VCaP (cell line): ENCODE results near the gene GZMB.
A peak's percentile ranks its signal among the peaks of the same experiment; 100 is the strongest.
"Not testable (repeated sequence)": the region's sequence is repeated elsewhere in the genome, so short reads cannot be mapped to it uniquely, and the experiment has no call there.

Experiments used
- H3K27ac ChIP-seq: fragments of 450-650 bp; 2 replicates; pipeline ENCODE4 v1.5.1; 2017
- TF ChIP-seq, protein P1 (sequence below): fragments of 450-650 bp; conservative IDR thresholded peaks from 2 replicates; pipeline ENCODE4 v1.5.1; 2017; ENCODE audit warnings: mild to moderate bottlenecking, moderate library complexity

Gene GZMB

DNA sequence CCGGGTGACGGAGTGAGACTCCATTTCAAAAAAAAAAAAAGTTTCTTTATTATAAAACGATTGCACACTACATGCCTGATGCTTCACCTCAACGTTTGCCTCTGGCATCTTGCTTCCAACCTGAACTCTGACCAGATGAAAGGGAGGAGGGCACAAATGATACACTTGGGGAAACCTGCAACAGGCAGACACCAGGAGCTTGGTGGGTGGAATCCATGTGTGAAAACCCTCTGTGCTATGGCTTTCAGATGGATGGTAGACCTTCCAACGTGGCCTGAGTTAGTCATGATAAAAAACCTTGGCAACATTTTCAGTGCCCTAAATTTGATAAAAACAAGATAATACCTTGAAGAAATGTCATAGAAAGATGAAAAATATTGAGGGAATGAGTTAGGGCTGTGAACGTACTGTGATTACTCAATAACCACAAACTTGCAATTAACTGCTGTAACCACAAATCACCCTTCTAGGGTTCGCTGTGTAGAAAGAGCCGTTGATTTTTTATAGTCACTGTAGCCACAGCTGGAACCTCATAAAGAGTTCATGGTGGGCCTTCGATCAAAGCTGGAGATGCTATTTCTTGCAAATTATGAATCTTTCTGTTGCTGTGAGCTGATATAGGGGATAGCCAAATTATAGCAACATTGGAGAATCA is 26.1 kb upstream of the GZMB start:
- TF ChIP-seq, protein P1, sequence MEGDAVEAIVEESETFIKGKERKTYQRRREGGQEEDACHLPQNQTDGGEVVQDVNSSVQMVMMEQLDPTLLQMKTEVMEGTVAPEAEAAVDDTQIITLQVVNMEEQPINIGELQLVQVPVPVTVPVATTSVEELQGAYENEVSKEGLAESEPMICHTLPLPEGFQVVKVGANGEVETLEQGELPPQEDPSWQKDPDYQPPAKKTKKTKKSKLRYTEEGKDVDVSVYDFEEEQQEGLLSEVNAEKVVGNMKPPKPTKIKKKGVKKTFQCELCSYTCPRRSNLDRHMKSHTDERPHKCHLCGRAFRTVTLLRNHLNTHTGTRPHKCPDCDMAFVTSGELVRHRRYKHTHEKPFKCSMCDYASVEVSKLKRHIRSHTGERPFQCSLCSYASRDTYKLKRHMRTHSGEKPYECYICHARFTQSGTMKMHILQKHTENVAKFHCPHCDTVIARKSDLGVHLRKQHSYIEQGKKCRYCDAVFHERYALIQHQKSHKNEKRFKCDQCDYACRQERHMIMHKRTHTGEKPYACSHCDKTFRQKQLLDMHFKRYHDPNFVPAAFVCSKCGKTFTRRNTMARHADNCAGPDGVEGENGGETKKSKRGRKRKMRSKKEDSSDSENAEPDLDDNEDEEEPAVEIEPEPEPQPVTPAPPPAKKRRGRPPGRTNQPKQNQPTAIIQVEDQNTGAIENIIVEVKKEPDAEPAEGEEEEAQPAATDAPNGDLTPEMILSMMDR = no peak
- no peak overlapping the region for H3K27ac ChIP-seq

DNA sequence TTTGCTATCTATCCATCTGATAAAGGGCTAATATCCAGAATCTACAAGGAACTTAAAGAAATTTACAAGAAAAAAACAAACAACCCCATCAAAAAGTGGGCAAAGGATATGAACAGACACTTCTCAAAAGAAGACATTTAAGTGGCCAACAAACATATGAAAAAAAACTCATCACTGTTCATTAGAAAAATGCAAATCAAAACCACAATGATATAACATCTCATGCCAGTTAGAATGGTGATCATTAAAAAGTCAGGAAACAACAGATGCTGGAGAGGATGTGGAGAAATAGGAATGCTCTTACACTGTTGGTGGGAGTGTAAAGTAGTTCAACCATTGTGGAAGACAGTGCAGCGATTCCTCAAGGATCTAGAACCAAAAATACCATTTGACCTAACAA is 14.4 kb upstream of the GZMB start:
- not testable (repeated sequence) for H3K27ac ChIP-seq

DNA sequence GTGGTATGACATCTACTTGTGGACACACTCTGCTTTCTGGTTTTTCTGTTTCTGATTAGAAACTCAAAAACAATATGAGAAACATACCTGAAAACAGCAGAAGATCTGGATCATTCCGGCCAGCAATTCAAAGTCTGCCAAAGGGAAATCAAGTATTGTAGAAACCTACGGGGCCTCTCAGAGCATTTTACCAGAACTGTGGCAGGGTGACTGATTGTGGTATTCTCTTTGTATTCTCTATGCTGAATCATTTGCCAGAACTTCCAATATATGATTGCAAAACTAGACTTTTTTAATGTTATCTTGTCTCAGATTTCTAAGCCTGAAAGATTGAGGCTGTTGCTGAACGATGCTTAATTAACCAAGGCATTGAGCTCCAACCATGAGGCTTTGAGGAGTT is 5.9 kb upstream of the GZMB start:
- TF ChIP-seq, protein P1 = no peak

DNA sequence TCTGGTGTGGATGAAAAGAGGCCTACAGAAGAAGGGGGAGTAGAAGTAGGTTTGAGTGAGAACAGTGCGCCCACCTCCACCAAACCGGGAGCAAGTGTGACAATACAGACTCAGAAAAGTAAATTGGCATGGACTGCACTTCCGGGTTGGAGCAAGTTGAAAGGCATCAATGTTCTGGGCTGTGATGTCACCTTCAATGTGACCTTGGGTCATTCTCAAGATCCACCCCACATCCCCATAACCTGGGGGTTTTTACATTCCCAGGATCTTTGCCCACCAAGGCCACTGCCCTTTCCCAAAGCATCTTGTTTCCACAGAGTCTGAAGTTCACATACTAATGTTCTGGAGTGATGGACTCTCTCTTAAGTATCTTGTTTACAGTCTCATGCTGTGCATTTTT is 5.3 kb upstream of the GZMB start:
- TF ChIP-seq, protein P1 = no peak
- no peak overlapping the region for H3K27ac ChIP-seq

More for the DNA sequence above, 5.9 kb upstream of the GZMB start:
- H3K27ac ChIP-seq = no peak overlapping the region

DNA sequence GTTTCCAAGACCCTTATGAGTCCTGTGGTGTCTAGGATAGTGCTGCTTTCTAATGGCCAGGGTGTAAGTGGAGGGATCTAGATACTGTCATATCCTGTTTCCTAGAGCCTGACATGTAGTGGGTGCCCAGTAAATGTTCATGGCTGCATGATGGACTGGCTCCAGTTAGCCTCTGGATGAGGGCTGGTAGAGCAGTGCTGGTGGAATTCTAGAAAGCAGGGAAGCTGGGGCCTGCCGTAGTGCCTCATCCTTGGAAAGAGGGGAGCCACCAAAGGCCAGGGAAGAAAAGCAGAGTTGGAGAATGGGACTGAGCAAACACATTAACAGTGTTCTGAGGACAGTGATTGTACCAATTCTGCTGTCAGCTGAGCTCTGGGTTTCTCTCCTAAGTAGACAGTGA is 637 bp downstream of the GZMB start:
- no peak overlapping the region for H3K27ac ChIP-seq
- TF ChIP-seq, protein P1 = no peak

DNA sequence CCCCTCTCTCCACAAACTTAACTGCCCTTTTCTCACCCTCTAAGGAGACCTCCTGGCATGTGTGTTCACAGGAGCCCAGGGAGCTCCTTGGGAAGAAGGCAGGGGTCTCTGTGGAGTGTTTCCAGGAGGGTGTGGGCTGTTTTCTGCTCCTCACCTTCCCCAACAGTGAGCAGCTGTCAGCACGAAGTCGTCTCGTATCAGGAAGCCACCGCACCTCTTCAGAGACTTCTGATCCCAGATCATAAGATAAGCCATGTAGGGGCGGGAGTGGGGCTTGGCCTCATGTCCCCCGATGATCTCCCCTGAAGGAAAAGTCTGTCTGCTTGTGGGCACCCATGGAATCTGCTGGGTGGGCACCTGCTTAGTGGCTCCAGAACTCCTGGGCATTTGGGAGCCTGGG is 1.2 kb downstream of the GZMB start:
- no peak overlapping the region for H3K27ac ChIP-seq
- TF ChIP-seq, protein P1 = no peak

DNA sequence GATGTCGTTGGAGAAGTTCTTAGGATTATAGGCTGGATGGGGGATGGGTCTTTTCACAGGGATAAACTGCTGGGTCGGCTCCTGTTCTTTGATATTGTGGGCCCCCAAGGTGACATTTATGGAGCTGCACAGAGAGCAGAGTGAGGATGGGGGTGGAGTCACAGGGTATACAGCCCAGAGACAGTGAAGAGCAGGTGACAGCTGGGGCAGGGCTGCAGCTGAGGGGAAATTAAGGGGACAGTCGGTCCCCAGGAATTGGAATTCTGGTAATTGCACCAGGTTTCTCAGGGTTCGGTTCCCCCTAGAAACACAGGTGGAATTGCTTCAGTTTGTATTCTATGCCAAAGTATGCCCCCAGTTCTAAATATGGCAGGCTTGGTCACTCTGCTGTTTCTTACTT is 1.7 kb downstream of the GZMB start:
- H3K27ac ChIP-seq = no peak overlapping the region
- TF ChIP-seq, protein P1 = no peak

DNA sequence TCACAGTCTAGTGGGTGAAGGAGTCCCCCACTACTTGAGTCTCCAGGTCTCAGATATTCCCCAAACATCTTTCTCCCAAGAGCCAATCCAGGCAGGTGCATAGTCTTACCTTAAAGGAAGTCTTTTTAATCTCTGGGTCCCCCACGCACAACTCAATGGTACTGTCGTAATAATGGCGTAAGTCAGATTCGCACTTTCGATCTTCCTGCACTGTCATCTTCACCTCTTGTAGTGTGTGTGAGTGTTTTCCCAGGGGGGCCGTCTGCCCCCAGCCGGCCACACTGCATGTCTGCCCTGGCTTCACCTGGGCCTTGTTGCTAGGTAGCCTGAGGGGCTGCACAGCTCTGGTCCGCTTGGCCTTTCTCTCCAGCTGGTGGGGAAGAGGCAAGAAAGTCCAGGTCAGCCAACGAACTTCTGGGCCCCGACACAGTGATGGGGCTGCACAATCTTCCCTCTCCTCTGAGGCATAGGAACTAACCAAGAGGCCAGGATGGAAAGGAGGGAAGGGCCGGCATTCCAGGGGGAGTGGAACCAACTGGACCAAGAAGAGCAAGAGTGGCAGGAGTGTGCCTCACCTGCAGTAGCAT is 2.1 kb downstream of the GZMB start:
- TF ChIP-seq, protein P1 = no peak
- peak overlapping the region; percentile 79; the same call in 1 of the 2 replicates for H3K27ac ChIP-seq
